ENCODE data around the gene HEBP1.
"Not testable (repeated sequence)": the region's sequence is repeated elsewhere in the genome, so short reads cannot be mapped to it uniquely, and the experiment has no call there.

The HEBP1 gene

DNA sequence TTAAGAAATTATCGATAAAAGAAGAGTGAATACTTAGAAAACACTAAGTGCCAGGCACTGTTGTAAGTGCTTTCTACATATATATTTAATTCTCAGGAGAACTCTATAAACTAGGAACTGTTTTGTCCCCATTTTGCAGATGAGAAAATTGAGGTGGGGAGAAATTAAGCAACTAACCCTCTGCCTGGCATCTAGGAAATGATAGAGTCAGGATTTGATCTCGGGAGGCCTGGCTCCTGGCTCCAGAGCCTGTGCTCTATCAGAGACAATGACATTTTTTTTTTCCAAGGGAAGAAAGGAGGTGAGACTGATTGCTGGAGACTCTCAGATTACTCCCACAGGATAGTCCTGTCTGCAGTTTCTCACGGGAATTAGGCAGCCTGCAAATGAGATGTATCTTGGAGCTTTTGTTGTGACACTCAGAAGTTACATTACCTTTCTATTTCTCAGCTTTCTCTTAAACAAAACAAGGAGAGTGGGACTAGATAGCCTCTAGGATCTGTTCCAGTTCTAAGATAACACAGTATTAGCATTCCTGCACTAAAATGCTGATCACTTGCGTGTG is 42.7 kb upstream of the HEBP1 start:
- TF ChIP-seq CSDC2 (CRISPR knock-in tag; IDR thresholded peaks at IDR 0.05) (no peak), ZNF8 (CRISPR knock-in tag; IDR thresholded peaks at IDR 0.05) (no peak), ZFP30 (CRISPR knock-in tag; IDR thresholded peaks at IDR 0.05) (no peak), ZNF565 (CRISPR knock-in tag; conservative IDR thresholded peaks at IDR 0.05; ENCODE audit: low read depth) (no peak)
- TF ChIP-seq, protein P1, sequence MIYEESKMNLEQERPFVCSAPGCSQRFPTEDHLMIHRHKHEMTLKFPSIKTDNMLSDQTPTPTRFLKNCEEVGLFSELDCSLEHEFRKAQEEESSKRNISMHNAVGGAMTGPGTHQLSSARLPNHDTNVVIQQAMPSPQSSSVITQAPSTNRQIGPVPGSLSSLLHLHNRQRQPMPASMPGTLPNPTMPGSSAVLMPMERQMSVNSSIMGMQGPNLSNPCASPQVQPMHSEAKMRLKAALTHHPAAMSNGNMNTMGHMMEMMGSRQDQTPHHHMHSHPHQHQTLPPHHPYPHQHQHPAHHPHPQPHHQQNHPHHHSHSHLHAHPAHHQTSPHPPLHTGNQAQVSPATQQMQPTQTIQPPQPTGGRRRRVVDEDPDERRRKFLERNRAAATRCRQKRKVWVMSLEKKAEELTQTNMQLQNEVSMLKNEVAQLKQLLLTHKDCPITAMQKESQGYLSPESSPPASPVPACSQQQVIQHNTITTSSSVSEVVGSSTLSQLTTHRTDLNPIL (CRISPR knock-in tag; IDR thresholded peaks at IDR 0.05; ENCODE audit: low read depth), result no peak
- no peak for ATAC-seq

DNA sequence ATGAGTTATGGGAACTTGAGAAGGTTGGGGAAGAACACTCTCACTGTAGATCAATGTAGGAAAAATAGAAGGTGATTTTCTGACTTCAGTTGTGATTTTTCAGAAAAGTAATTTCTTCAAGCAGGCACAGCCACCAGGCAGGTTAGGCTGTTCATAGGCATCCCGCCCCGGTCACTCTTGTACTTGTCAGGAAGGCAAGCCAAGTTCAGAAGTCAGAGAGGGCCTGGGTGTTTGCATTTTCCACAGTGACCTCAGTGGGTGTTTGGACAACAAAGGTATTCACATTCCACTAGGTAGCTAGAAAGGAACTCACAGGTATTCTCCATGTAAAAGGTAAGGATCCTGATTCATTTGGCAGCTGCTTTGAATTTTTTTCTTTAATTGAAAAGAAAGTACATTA is 41.2 kb upstream of the HEBP1 start:
- ATAC-seq, result no peak
- TF ChIP-seq ARNTL (CRISPR knock-in tag; IDR thresholded peaks at IDR 0.05; ENCODE audit: borderline replicate concordance, low read depth), result no peak

DNA sequence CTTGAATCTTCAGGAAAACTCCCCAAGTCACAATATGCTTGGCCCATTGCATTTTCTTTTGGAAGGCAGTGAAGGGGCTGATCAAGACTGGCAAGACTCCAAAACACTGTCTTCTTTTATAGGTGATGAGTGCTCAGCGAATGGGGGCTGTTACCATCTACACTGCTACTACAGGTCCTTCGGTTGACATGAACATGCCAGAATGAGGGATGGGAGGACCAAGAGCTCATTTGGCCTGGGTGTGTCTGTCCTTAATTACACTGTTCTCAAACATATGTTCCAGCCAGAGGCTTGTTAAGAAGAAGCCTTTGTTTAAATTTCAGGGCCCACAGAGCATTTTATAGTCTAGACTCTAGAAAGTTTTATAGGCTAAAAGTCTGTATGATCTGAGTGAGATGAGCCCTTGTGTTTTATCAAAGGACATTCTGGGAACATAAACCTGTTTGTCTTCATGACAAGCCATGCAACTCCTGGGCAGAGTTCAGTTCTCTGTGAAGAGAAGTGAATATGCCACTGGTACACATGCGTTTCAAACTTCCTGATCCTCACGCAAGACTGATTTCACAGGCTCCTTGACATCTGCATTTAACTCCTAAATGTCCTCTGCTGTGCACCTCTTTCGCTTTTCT is 39.4 kb upstream of the HEBP1 start:
- TF ChIP-seq ESRRG (CRISPR knock-in tag; IDR thresholded peaks at IDR 0.05) (no peak), OSR1 (CRISPR knock-in tag; IDR thresholded peaks at IDR 0.05) (no peak)
- TF ChIP-seq, protein P2, sequence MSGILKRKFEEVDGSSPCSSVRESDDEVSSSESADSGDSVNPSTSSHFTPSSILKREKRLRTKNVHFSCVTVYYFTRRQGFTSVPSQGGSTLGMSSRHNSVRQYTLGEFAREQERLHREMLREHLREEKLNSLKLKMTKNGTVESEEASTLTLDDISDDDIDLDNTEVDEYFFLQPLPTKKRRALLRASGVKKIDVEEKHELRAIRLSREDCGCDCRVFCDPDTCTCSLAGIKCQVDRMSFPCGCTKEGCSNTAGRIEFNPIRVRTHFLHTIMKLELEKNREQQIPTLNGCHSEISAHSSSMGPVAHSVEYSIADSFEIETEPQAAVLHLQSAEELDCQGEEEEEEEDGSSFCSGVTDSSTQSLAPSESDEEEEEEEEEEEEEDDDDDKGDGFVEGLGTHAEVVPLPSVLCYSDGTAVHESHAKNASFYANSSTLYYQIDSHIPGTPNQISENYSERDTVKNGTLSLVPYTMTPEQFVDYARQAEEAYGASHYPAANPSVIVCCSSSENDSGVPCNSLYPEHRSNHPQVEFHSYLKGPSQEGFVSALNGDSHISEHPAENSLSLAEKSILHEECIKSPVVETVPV (CRISPR knock-in tag; IDR thresholded peaks at IDR 0.05), result no peak
- TF ChIP-seq, protein P1 (CRISPR knock-in tag; IDR thresholded peaks at IDR 0.05; ENCODE audit: low read depth), result no peak
- TF ChIP-seq, protein P3, sequence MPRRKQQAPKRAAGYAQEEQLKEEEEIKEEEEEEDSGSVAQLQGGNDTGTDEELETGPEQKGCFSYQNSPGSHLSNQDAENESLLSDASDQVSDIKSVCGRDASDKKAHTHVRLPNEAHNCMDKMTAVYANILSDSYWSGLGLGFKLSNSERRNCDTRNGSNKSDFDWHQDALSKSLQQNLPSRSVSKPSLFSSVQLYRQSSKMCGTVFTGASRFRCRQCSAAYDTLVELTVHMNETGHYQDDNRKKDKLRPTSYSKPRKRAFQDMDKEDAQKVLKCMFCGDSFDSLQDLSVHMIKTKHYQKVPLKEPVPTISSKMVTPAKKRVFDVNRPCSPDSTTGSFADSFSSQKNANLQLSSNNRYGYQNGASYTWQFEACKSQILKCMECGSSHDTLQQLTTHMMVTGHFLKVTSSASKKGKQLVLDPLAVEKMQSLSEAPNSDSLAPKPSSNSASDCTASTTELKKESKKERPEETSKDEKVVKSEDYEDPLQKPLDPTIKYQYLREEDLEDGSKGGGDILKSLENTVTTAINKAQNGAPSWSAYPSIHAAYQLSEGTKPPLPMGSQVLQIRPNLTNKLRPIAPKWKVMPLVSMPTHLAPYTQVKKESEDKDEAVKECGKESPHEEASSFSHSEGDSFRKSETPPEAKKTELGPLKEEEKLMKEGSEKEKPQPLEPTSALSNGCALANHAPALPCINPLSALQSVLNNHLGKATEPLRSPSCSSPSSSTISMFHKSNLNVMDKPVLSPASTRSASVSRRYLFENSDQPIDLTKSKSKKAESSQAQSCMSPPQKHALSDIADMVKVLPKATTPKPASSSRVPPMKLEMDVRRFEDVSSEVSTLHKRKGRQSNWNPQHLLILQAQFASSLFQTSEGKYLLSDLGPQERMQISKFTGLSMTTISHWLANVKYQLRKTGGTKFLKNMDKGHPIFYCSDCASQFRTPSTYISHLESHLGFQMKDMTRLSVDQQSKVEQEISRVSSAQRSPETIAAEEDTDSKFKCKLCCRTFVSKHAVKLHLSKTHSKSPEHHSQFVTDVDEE (CRISPR knock-in tag; IDR thresholded peaks at IDR 0.05), result no peak
- no peak for ATAC-seq

DNA sequence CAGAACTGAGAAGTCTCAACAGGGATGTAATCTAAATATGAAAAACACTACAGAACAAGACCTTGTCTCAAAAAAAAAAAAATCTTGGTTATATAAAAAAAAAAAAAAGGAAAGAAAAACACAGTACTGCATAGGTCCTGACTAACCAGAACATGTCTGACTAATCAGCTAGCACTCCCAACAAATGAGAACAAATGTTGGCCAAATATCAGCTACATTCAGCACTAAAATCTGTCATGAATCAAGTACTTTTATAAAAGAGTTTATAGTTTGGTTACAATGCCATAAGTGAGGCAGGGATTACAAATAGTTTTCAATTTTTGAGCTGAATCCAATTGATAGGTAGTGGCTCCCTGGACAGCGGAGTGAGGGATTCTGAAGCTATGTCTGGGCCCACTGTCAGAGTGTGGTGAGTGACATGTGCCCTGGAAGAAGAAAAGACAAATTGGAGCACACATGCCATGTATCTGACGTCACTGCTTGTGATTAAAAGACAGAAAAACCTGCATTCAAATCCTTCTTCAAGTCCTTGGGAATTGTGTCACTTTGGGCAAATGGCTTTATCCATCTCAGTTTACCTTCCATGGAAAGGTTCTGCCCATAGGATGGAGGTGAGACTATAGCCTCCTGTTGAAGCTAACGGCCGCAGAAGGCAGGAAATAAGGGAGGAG is 38.6 kb upstream of the HEBP1 start:
- TF ChIP-seq, protein P2 (CRISPR knock-in tag; IDR thresholded peaks at IDR 0.05), result no peak
- TF ChIP-seq SNAI2 (CRISPR knock-in tag; IDR thresholded peaks at IDR 0.05), result no peak

DNA sequence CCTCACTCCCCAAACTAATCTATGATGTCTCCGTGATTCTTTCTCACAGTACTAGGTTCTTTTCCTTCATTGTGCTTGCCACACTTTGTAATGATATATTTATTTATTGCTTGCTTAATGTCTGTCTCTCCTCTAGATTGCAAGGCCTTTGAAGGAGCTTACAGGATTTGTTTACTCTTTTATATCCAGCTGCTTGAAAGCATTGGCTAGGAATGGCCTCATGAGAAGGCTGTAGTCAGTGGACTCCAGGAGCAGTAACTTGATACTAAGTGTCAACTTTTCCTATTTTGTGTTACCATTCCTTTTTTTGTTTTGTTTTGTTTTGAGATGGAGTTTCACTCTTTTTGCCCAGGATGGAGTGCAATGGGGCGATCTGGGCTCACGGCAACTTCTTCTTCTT is 36.8 kb upstream of the HEBP1 start:
- TF ChIP-seq ZNF8 (CRISPR knock-in tag; IDR thresholded peaks at IDR 0.05), result no peak
- no peak for TF ChIP-seq SNAI2 (CRISPR knock-in tag; IDR thresholded peaks at IDR 0.05)
- no peak for TF ChIP-seq TOX (CRISPR knock-in tag; IDR thresholded peaks at IDR 0.05; ENCODE audit: borderline replicate concordance)
- TF ChIP-seq, protein P3 (CRISPR knock-in tag; IDR thresholded peaks at IDR 0.05), result no peak
- TF ChIP-seq ZC3H10 (CRISPR knock-in tag; IDR thresholded peaks at IDR 0.05), result no peak
- no peak for TF ChIP-seq TCF4 (CRISPR knock-in tag; IDR thresholded peaks at IDR 0.05; ENCODE audit: borderline replicate concordance)
- TF ChIP-seq, protein P4, sequence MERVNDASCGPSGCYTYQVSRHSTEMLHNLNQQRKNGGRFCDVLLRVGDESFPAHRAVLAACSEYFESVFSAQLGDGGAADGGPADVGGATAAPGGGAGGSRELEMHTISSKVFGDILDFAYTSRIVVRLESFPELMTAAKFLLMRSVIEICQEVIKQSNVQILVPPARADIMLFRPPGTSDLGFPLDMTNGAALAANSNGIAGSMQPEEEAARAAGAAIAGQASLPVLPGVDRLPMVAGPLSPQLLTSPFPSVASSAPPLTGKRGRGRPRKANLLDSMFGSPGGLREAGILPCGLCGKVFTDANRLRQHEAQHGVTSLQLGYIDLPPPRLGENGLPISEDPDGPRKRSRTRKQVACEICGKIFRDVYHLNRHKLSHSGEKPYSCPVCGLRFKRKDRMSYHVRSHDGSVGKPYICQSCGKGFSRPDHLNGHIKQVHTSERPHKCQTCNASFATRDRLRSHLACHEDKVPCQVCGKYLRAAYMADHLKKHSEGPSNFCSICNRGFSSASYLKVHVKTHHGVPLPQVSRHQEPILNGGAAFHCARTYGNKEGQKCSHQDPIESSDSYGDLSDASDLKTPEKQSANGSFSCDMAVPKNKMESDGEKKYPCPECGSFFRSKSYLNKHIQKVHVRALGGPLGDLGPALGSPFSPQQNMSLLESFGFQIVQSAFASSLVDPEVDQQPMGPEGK (CRISPR knock-in tag; IDR thresholded peaks at IDR 0.05; ENCODE audit: borderline replicate concordance), result no peak
- ATAC-seq, result no peak

More for the DNA sequence above, 38.6 kb upstream of the HEBP1 start:
- no peak for ATAC-seq

DNA sequence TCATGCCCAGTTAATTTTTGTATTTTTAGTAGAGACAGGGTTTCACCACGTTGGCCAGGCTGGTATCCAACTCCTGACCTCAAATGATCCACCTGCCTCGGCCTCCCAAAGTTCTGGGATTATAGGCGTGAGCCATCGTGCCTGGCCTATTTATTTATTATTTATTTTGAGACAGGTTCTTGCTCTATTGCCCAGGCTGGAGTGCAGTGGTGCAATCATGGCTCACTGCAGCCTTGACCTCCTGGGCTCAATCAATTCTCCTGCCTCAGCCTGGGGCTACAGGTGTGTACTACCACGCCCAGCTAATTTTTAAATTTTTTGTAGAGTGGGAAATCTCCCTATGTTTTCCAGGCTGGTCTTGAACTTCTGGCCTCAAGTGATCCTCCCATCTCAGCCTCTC is 35.3 kb upstream of the HEBP1 start:
- ATAC-seq, result not testable (repeated sequence)
